ENCODE measurements around the gene LRCOL1. TPM values are rescaled to one million over a fixed set of nuclear protein-coding genes. Genes with fewer than 3 reads are reported as not detected.
A peak's percentile ranks its signal among the peaks of the same experiment; 100 is the strongest.

Gene LRCOL1
- total RNA-seq, 2 experiments from 2014 or later: not detected

DNA sequence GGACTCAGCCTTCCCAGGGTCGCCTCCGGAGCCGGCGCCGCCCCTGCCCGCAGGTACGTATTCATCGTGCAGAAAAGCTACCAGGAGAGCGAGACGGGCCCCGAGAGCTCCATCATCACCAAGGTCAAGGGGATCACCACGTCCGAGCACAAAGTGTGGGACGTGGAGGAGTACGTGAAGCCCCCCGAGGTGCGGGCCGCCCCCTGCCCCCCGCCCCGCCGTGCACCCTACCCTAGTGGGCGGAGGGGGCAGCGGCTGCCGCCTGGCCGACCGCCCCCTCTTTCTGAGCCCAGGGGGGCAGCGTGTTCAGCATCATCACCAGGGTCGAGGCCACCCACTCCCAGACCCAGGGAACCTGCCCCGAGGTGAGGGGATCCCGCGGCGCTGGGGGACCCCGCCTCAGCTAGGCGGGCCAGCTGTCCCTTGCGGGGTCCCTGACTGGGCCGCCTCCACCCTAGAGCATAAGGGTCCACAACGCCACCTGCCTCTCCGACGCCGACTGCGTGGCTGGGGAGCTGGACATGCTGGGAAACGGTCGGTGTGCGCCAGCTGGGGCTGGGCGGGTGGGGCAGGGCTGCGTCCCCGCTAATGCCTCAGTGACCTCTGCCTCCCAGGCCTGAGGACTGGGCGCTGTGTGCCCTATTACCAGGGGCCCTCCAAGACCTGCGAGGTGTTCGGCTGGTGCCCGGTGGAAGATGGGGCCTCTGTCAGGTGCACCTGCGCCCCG lies 9.2 kb upstream of the LRCOL1 start:
- Mint-ChIP-seq H3K9me3 (no peaks in the 10 kb centered on the region), H3K27me3 (peaks cover 31% of the 10 kb centered on the region), H3K4me1 (ENCODE audit: low read depth) (peaks cover 11% of the 10 kb centered on the region), H3K27ac (no peak overlapping the region), H3K4me3 (no peak overlapping the region), H3K36me3 (ENCODE audit: low read depth) (no peaks in the 10 kb centered on the region)
- Histone ChIP-seq H3K36me3 (ENCODE audit: insufficient read depth, low read length) (peaks cover 7% of the 10 kb centered on the region), H3K4me1 (ENCODE audit: insufficient read depth, low read length) (peaks cover 12% of the 10 kb centered on the region), H3K9me3 (ENCODE audit: control insufficient read depth in 1 of 2, insufficient read depth in 1 of 2, low read length in 2 of 2) (peaks cover 19 to 22% of the 10 kb centered on the region in 2 experiments), H3K4me3 (ENCODE audit: low read length) (no peak overlapping the region), H3K27ac (ENCODE audit: low read depth in 1 of 2, low read length in 2 of 2) (no peak overlapping the region), H3K27me3 (ENCODE audit: control insufficient read depth in 1 of 2, insufficient read depth in 2 of 2, low read length in 2 of 2) (peaks cover 33 to 34% of the 10 kb centered on the region in 2 experiments)
- no peak for ATAC-seq (ENCODE audit: poor library complexity)
- intact Hi-C loops (cut with DNase I, micrococcal nuclease): no loop called here
- DNase-seq: peak in 1 of 14 experiments; percentile 14
- POLR2A ChIA-PET: no interaction called here
- TF ChIP-seq, protein P1, sequence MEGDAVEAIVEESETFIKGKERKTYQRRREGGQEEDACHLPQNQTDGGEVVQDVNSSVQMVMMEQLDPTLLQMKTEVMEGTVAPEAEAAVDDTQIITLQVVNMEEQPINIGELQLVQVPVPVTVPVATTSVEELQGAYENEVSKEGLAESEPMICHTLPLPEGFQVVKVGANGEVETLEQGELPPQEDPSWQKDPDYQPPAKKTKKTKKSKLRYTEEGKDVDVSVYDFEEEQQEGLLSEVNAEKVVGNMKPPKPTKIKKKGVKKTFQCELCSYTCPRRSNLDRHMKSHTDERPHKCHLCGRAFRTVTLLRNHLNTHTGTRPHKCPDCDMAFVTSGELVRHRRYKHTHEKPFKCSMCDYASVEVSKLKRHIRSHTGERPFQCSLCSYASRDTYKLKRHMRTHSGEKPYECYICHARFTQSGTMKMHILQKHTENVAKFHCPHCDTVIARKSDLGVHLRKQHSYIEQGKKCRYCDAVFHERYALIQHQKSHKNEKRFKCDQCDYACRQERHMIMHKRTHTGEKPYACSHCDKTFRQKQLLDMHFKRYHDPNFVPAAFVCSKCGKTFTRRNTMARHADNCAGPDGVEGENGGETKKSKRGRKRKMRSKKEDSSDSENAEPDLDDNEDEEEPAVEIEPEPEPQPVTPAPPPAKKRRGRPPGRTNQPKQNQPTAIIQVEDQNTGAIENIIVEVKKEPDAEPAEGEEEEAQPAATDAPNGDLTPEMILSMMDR (IDR thresholded peaks at IDR 0.05): no peak
- CTCF ChIA-PET: no interaction called here

DNA sequence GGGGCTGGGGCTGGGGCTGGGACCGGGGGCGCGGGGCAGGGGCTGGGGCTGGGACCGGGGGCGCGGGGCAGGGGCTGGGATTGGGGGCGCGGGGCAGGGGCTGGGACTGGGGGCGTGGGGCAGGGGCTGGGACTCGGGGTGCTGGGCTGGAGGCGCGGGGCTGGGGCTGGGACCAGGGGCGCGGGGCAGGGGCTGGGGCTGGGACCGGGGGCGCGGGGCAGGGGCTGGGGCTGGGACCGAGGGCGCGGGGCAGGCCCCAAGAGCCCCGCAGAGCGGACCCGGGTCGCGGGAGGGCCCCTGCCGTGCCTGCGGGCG lies 8.6 kb upstream of the LRCOL1 start:
- no peak overlapping the region for H3K4me3 Mint-ChIP-seq
- peaks cover 12% of the 10 kb centered on the region for H3K4me1 ChIP-seq (ENCODE audit: insufficient read depth, low read length)
- H3K27ac Mint-ChIP-seq: no peak overlapping the region
- peaks cover 2% of the 10 kb centered on the region for H3K36me3 ChIP-seq (ENCODE audit: insufficient read depth, low read length)
- ChIA-PET POLR2A (no interaction called here), CTCF (no interaction called here)
- no peaks in the 10 kb centered on the region for H3K36me3 Mint-ChIP-seq (ENCODE audit: low read depth)
- no peaks in the 10 kb centered on the region for H3K9me3 Mint-ChIP-seq
- no peak for ATAC-seq (ENCODE audit: poor library complexity)
- intact Hi-C loops (cut with DNase I, micrococcal nuclease): no loop called here
- TF ChIP-seq, protein P1 (IDR thresholded peaks at IDR 0.05): no peak
- peaks cover 33 to 34% of the 10 kb centered on the region in 2 experiments for H3K27me3 ChIP-seq (ENCODE audit: control insufficient read depth in 1 of 2, insufficient read depth in 2 of 2, low read length in 2 of 2)
- DNase-seq: no peak
- no peak overlapping the region for H3K4me3 ChIP-seq (ENCODE audit: low read length)
- H3K27ac ChIP-seq (ENCODE audit: low read depth in 1 of 2, low read length in 2 of 2): no peak overlapping the region
- H3K4me1 Mint-ChIP-seq (ENCODE audit: low read depth): peaks cover 11% of the 10 kb centered on the region
- peaks cover 32% of the 10 kb centered on the region for H3K27me3 Mint-ChIP-seq
- H3K9me3 ChIP-seq (ENCODE audit: control insufficient read depth in 1 of 2, insufficient read depth in 1 of 2, low read length in 2 of 2): peaks cover 19 to 22% of the 10 kb centered on the region in 2 experiments

DNA sequence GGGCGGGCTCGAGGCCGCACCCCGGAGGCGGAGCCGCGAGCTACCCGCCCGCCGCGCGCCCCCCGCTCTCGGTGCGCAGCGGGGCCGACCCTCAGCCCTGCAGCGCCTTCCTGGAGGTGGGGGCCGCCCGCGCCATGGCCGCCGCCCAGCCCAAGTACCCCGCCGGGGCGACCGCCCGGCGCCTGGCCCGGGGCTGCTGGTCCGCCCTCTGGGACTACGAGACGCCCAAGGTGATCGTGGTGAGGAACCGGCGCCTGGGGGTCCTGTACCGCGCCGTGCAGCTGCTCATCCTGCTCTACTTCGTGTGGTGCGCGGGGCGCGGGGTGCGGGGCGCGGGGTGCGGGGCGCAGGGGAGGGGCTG lies 8.3 kb upstream of the LRCOL1 start, which contains the start of gene P2RX2:
Gene P2RX2 (plus strand): TSS at position 94 of the 361 bp plus-strand sequence. CDS start 41 bp downstream, at position 135.
- H3K27me3 ChIP-seq (ENCODE audit: control insufficient read depth in 1 of 2, insufficient read depth in 2 of 2, low read length in 2 of 2): peaks cover 33 to 34% of the 10 kb centered on the region in 2 experiments
- ChIA-PET POLR2A (no interaction called here), CTCF (no interaction called here)
- Mint-ChIP-seq H3K9me3 (no peaks in the 10 kb centered on the region), H3K4me1 (ENCODE audit: low read depth) (peaks cover 11% of the 10 kb centered on the region), H3K36me3 (ENCODE audit: low read depth) (no peaks in the 10 kb centered on the region), H3K27me3 (peaks cover 32% of the 10 kb centered on the region), H3K4me3 (no peak within 1 kb of the TSS), H3K27ac (no peak within 1 kb of the TSS)
- no peaks in the 10 kb centered on the region for H3K36me3 ChIP-seq (ENCODE audit: insufficient read depth, low read length)
- intact Hi-C loops (cut with DNase I, micrococcal nuclease): no loop called here
- peaks cover 19 to 22% of the 10 kb centered on the region in 2 experiments for H3K9me3 ChIP-seq (ENCODE audit: control insufficient read depth in 1 of 2, insufficient read depth in 1 of 2, low read length in 2 of 2)
- TF ChIP-seq, protein P1 (IDR thresholded peaks at IDR 0.05): no peak
- no peak within 1 kb of the TSS for H3K4me3 ChIP-seq (ENCODE audit: low read length)
- ATAC-seq (ENCODE audit: poor library complexity): no peak
- no peak within 1 kb of the TSS for H3K27ac ChIP-seq (ENCODE audit: low read depth in 1 of 2, low read length in 2 of 2)
- peak in 1 of 14 experiments; percentile 16 for DNase-seq
- H3K4me1 ChIP-seq (ENCODE audit: insufficient read depth, low read length): peaks cover 12% of the 10 kb centered on the region
